K562 (cell line): ENCODE measurements around the gene IFITM2. TPM values are rescaled to one million over a fixed set of nuclear protein-coding genes. Genes with fewer than 3 reads are reported as not detected.

Experiments
- ARID1B ChIP-seq: fragments of 450-650 bp; IDR thresholded peaks from 2 replicates; pipeline ENCODE4 v1.6.1; 2016; ENCODE audit warnings: antibody characterized with exemption, mild to moderate bottlenecking, inconsistent platforms
- BCOR ChIP-seq: fragments of 450-650 bp; IDR thresholded peaks from 2 replicates; pipeline ENCODE4 v1.6.1; 2016
- CC2D1A ChIP-seq: fragments of 450-650 bp; IDR thresholded peaks from 2 replicates; pipeline ENCODE4 v1.6.1; 2017; ENCODE audit warnings: mild to moderate bottlenecking
- DPF2 ChIP-seq: fragments of 450-650 bp; IDR thresholded peaks from 2 replicates; pipeline ENCODE4 v1.6.1; 2016
- FIP1L1 ChIP-seq: fragments of 200-400 bp; formaldehyde crosslinking; IDR thresholded peaks from 2 replicates; pipeline ENCODE4 v1.6.1; 2018; ENCODE audit warnings: mild to moderate bottlenecking, low read depth, low read length; ENCODE audit not compliant: poor library complexity, severe bottlenecking
- GATAD2A ChIP-seq: fragments of 450-650 bp; IDR thresholded peaks from 2 replicates; pipeline ENCODE4 v1.6.1; 2017
- NCOA6 ChIP-seq: fragments of 450-650 bp; IDR thresholded peaks from 2 replicates; pipeline ENCODE4 v1.6.1; 2017; ENCODE audit warnings: mild to moderate bottlenecking
- RCOR1 ChIP-seq, 2 experiments: IDR thresholded peaks; 2 replicates each; pipeline ENCODE4 v1.6.1; 2012; ENCODE audit warnings: low read depth in 2 of 2, low read length in 2 of 2, borderline replicate concordance in 1 of 2, improper control_type of control experiment in 1 of 2
- RFX1 ChIP-seq: fragments of 450-650 bp; IDR thresholded peaks from 2 replicates; pipeline ENCODE4 v1.6.1; 2016; ENCODE audit warnings: mild to moderate bottlenecking, moderate library complexity
- SREBF2 ChIP-seq: sonication (generic); formaldehyde crosslinking; IDR thresholded peaks from 2 replicates; pipeline ENCODE4 v1.4.0; 2020; ENCODE audit warnings: mild to moderate bottlenecking, missing genetic modification reagents
- TFAP4 ChIP-seq: sonication (generic); formaldehyde crosslinking; IDR thresholded peaks from 2 replicates; pipeline ENCODE4 v1.8.0; 2022; ENCODE audit warnings: missing genetic modification reagents, mild to moderate bottlenecking, moderate library complexity, borderline replicate concordance
- TRIM28 ChIP-seq: fragments of 450-650 bp; IDR thresholded peaks from 2 replicates; pipeline ENCODE4 v1.6.1; 2017
- ZBED1 ChIP-seq: IDR thresholded peaks from 2 replicates; pipeline ENCODE4 v1.6.1; 2014
- ZNF324 ChIP-seq: fragments of 250-450 bp; sonication (Bioruptor Pico); IDR thresholded peaks from 2 replicates; pipeline ENCODE4 v1.4.0; 2020; ENCODE audit warnings: mild to moderate bottlenecking
- ZNF57 ChIP-seq: fragments of 450-650 bp; formaldehyde crosslinking; IDR thresholded peaks from 2 replicates; pipeline ENCODE4 v1.4.0; 2020; ENCODE audit warnings: mild to moderate bottlenecking, moderate library complexity
- polyA plus RNA-seq, 8 experiments: library from polyadenylated mRNA; depleted of rRNA in 4 of 8; stranded (reverse) in 5 of 8; unstranded in 3 of 8; fragments of >200 nt; fragmentation: Nextera tagmentation in 2 of 8; fragmentation: Illumina TruSeq in 1 of 8; extraction: Ambion mirVana in 2 of 8; extraction: Trizol in 1 of 8; gene quantifications; 2 replicates each; pipeline versions ENCODE4 v1.2.1 to v1.2.3, GENCODE V29; 2011 to 2014; ENCODE audit warnings: inconsistent platforms in 1 of 8, missing spikeins in 1 of 8
- total RNA-seq, 7 experiments: library from RNA; depleted of rRNA in 6 of 7; stranded (reverse); fragments of >200 nt in 6 of 7; fragmentation: Illumina TruSeq in 2 of 7; extraction: Trizol in 2 of 7; gene quantifications; 2 replicates each; pipeline versions ENCODE4 v1.2.1 to v1.2.3, GENCODE V29; 2011 to 2021; ENCODE audit warnings: low replicate concordance in 1 of 7
- TF ChIP-seq, protein P1 (sequence below), 3 experiments: fragments of 200-800 bp in 1 of 3; fragments of 250-450 bp in 1 of 3; fragments of 450-650 bp in 1 of 3; sonication (Bioruptor Pico) in 1 of 3; sonication (Bioruptor generic) in 1 of 3; formaldehyde crosslinking in 1 of 3; IDR thresholded peaks; 2 replicates each; pipeline versions ENCODE4 v1.6.1 to v1.8.0; 2016 to 2022; ENCODE audit warnings: mild to moderate bottlenecking in 2 of 3, missing genetic modification characterization in 2 of 3, missing compliant biosample characterization in 1 of 3, moderate library complexity in 1 of 3
- TF ChIP-seq, protein P2 (sequence below): fragments of 450-650 bp; formaldehyde crosslinking; IDR thresholded peaks from 2 replicates; pipeline ENCODE4 v1.4.0; 2022; ENCODE audit warnings: mild to moderate bottlenecking, moderate library complexity
- TF ChIP-seq, protein P3 (sequence below), 2 experiments: IDR thresholded peaks in 1 of 2; conservative IDR thresholded peaks in 1 of 2; 2 replicates each; pipeline ENCODE4 v1.6.1; 2016; ENCODE audit warnings: low read depth in 2 of 2, mild to moderate bottlenecking in 1 of 2, missing compliant biosample characterization in 1 of 2, missing genetic modification characterization in 1 of 2, moderate library complexity in 1 of 2
- TF ChIP-seq, protein P4 (sequence below): fragments of 250-450 bp; sonication (Bioruptor Pico); IDR thresholded peaks from 2 replicates; pipeline ENCODE4 v1.5.0; 2021

Gene IFITM2
- total and polyA plus RNA-seq, 9 of the 15 experiments (the other 6 are each of a cell fraction or from before 2014, with no cell fraction given) = 52.8 to 4,872 (median 356) TPM

DNA sequence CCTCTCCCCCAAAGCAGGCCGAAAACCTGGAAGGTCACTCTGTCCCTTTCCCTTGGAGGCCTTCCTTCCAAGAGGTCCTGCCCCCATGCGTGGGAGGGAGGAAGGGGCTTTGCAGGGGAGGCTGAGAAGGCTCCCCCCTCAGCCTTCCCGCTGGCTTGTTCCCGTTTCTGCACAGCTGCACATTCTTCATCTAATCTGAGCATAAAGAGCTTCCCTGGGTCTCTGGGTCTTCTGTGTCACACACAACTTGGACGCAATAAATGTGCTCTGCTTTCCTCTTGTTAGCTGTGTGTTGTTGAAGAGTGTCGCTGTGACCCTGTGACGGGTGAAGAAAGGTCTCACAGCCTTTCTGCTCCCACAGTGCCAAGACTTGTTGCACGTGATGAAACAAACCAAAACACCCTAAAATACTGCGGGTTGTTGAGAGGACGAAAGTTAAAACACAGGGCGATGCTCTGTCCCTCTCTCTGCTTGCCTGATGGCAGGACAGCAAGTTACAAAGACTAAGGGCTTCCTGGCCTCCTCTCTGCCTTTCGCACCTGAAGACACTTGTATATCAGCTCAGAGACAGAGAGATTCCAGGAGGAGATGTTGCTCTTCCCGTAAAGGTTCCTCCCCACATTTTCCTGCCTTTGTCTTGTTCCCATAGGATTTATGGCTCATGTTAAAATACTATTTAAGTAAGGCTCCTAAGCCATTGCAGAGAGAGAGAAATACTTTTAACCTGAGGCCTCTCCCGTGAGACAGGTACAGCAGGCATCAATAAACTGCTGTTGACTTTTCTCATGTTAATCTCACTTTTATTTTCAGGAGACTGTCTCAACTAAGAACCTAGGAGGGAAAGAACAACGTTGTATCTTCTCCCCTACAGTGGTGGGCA, 28.4 kb downstream of the IFITM2 start (continued):
- TF ChIP-seq, protein P1, sequence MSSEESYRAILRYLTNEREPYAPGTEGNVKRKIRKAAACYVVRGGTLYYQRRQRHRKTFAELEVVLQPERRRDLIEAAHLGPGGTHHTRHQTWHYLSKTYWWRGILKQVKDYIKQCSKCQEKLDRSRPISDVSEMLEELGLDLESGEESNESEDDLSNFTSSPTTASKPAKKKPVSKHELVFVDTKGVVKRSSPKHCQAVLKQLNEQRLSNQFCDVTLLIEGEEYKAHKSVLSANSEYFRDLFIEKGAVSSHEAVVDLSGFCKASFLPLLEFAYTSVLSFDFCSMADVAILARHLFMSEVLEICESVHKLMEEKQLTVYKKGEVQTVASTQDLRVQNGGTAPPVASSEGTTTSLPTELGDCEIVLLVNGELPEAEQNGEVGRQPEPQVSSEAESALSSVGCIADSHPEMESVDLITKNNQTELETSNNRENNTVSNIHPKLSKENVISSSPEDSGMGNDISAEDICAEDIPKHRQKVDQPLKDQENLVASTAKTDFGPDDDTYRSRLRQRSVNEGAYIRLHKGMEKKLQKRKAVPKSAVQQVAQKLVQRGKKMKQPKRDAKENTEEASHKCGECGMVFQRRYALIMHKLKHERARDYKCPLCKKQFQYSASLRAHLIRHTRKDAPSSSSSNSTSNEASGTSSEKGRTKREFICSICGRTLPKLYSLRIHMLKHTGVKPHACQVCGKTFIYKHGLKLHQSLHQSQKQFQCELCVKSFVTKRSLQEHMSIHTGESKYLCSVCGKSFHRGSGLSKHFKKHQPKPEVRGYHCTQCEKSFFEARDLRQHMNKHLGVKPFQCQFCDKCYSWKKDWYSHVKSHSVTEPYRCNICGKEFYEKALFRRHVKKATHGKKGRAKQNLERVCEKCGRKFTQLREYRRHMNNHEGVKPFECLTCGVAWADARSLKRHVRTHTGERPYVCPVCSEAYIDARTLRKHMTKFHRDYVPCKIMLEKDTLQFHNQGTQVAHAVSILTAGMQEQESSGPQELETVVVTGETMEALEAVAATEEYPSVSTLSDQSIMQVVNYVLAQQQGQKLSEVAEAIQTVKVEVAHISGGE (CRISPR knock-in tag; IDR thresholded peaks at IDR 0.05) = peak in 1 of 3 experiments; percentile 39; a peak in 1 of 6 replicates
- TF ChIP-seq ZBED1 (no peak), RFX1 (no peak), ARID1B (peak; percentile 33; the same call in 1 of the 2 replicates), TRIM28 (no peak), FIP1L1 (no peak), ZNF57 (no peak), ZNF324 (CRISPR knock-in tag) (no peak), BCOR (no peak), DPF2 (peak; percentile 48), CC2D1A (no peak), TFAP4 (CRISPR knock-in tag) (peak; percentile 21; the same call in 1 of the 2 replicates), SREBF2 (CRISPR knock-in tag) (no peak), GATAD2A (peak; percentile 80), NCOA6 (no peak), RCOR1 (IDR thresholded peaks at IDR 0.05; ENCODE audit: borderline replicate concordance in 1 of 2, low read depth in 2 of 2, low read length in 2 of 2) (no peak)
- TF ChIP-seq, protein P2, sequence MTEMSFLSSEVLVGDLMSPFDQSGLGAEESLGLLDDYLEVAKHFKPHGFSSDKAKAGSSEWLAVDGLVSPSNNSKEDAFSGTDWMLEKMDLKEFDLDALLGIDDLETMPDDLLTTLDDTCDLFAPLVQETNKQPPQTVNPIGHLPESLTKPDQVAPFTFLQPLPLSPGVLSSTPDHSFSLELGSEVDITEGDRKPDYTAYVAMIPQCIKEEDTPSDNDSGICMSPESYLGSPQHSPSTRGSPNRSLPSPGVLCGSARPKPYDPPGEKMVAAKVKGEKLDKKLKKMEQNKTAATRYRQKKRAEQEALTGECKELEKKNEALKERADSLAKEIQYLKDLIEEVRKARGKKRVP (CRISPR knock-in tag) = no peak
- TF ChIP-seq, protein P3, sequence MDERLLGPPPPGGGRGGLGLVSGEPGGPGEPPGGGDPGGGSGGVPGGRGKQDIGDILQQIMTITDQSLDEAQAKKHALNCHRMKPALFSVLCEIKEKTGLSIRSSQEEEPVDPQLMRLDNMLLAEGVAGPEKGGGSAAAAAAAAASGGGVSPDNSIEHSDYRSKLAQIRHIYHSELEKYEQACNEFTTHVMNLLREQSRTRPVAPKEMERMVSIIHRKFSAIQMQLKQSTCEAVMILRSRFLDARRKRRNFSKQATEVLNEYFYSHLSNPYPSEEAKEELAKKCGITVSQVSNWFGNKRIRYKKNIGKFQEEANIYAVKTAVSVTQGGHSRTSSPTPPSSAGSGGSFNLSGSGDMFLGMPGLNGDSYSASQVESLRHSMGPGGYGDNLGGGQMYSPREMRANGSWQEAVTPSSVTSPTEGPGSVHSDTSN (CRISPR knock-in tag; IDR thresholded peaks at IDR 0.05; ENCODE audit: low read depth) = no peak
- TF ChIP-seq, protein P3 (tag; conservative IDR thresholded peaks at IDR 0.05; ENCODE audit: low read depth) = no peak
- TF ChIP-seq, protein P4, sequence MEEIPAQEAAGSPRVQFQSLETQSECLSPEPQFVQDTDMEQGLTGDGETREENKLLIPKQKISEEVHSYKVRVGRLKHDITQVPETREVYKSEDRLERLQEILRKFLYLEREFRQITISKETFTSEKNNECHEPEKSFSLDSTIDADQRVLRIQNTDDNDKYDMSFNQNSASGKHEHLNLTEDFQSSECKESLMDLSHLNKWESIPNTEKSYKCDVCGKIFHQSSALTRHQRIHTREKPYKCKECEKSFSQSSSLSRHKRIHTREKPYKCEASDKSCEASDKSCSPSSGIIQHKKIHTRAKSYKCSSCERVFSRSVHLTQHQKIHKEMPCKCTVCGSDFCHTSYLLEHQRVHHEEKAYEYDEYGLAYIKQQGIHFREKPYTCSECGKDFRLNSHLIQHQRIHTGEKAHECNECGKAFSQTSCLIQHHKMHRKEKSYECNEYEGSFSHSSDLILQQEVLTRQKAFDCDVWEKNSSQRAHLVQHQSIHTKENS (CRISPR knock-in tag) = no peak
